Measurements from ENCODE around the gene GPANK1.

The GPANK1 gene

DNA sequence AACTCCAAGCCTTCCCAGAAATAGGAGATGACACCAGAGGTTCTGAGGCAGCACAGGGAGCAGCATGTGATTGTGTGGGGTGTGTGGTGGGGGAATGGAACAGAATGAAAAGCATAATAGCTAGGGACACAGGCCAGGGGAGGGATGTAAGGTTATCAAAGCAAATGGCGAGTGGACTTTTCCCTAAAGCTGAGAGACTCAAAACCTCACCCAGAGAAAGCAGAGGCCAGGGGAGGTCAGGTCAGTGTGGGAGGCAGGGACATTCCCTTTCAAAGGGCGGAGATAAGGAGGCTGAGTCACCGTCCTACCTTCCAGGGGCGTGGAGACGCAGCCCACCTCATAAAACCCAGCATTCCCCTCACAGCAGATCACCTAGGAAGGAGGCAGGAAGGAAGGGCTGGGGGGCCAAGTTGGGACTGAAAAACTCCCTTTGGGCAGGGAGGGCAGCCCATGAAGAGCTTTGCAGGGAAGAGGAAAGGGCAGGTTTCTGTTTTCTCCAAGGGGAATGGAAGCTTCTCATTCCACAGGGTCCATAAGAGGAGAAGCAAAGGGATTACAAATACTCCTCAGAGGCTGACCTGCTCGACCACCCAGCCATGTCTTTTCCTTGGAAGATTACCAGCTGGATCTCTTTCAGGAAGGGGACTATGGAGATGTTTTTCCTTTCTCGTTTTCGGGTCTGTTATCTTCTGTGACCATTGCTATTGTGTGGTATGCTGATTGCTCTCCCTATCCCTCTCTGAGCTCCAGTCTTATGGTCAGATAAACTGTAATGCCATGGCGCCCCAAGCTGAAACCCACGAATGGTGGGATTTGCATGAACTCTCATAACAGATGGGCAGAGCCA is 25.7 kb upstream of the GPANK1 start:
- DNase-seq = no peak

DNA sequence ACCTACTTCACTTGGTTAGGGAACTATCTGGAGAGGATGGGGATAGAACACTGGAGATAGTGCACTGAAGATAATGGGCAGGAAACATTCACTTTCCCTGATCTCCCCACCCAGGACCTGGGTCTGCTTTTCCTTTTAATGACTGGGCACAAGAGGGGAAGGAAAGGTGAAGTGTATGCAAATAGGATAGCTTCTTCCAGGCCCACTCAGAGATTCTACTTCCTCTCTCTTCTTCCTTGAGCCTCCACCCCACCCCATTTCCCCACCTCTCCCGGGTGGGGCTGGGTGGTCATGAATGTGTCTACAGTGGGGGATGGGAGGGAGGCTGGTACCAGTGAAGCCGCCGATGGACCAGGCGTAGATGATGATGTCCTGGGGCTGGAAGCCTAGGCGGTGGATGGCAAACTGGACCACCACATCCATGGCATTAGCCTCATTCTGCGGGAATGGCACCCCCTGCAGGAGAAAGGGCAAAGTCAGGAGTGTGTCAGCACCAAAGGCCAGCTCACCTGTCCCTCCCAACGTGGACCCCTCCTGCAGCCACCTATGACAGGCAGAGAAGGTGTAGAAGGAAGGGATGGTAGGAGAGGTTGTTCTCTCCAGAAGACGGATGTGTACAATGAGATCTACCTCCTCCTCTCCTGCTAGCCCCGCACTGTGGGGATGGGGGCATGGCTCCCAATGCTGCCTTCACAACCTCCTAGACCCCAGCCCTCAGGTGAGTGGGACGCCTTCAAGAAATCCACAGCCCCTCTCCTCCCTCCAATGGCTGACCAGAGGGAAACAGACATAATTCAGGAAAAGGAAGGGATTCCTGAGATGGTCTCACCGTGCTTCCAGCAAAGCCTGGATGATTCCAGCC is 24.7 kb upstream of the GPANK1 start:
- DNase-seq = no peak

DNA sequence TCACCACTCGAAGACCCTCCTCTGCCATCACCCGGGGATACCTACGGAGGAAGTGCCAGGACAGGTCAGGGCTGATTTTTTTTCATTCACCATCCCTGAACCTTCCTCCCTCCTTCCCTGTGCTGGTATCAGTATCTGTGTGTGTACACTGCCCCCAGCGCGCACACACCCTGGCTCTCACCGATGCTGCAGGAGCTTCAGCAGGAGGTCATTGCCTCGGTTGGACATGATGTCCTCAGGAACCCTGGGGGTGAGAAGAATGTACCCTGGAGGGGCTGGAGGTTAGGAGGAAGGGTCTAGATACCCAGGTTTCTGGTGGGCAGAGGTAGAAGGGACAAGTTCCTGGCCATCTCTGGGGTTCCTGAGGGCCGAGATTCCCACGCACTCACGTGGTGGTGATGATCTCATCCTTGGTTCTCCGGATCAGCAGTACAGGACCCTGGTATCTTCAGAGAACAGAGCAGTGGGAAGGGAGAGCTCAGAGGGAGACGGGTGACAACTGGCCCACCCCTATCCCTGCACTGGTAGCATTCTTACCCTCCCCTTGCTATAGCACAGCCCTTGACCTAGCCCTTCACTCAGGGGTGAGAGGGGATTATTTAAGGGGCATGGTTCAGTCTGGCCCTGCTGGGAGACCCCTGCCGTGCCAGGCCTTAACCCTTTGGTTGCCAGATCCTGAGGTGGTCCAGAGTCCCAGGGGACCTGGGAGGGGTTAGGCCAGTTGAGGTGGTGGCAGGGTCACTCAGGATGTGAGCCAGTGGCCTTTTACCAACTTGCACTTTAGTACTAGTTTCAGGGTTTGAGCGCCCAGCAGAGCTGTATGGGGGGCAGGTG is 23.3 kb upstream of the GPANK1 start:
- no peak for DNase-seq

DNA sequence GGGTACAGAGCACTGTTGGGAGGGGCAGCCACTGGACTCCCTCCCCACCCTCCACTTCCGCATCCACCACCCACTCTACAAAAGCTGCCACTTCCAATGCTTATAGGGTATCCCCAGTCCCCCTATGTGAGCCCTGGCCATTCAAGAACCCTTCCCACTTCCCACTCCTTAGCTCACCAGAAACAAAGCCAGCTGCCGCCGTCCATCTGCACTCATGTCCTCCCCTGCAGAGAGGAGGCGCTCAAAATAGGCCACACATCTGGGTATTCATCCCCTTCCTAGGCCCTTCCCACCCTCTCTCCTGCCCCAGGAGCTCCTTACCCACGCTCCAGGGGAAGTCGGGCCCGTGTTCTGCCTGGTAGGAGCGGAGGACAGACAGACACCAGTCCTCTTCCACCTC is 22.5 kb upstream of the GPANK1 start:
- no peak for DNase-seq

DNA sequence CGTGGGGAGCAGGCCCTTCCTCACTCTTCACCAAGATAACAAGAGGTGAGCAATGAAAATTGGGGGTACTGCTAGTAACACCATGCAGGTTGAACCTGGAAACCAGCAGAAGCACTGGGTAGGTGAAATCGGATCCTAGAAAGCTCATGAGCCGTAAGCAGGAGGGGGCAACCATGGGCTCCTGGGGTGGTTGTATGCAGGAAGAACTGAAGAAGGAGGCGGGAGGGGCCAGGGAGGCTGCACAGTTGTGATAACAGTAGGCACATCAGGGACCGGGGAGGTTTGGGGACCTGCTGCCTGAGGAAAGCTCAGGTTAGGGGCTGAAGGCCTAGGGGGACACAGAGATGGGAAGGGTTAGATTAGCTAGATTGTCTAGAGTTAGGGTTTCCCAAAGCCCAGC is 21.7 kb upstream of the GPANK1 start:
- DNase-seq = no peak

DNA sequence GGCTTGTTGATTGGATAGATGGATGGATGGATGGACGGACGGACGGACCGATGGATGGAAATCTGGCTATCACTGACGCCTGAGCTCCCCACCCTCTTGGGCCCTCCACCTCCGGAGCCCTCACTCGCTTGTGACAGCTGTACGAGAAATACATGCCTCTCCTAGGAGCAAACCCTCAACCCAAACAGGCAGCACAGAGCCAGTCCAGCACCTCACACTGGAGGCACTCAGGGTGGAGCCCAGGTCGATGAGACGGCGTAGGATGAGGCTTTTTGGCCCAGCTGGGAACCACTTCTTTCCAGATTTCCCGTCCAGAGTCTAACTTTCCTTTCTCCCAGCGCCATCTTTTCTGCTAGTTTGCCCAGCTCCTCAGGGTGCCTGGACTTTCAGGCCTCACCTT is 18.8 kb upstream of the GPANK1 start:
- DNase-seq = no peak

DNA sequence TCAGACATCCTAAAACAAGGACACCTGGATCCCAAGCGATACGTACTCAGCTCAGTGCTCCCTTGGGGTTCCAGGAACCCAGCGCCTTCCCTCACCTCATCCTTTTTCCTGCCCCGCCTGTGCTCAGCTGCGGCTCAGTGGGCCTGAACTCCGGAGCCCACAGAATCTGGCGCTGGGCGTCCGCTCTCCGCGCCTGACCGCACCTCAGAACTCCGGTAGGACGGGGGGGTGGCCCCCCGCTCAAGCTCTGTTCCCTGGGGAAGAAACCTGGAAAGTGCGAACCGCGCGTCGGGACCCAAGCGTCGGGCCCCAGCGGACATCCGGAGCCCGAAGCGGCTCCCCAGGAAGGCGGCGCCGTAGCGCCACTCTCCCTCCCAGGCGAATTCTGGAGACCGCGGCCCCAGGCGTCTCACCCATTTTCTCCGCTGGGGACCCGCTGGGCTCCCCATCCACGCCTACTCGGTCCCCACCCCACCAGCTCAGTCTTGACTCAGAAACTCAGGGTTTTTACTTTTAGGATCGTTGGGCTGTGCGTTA is 16.4 kb upstream of the GPANK1 start:
- peak; percentile 54 for DNase-seq

DNA sequence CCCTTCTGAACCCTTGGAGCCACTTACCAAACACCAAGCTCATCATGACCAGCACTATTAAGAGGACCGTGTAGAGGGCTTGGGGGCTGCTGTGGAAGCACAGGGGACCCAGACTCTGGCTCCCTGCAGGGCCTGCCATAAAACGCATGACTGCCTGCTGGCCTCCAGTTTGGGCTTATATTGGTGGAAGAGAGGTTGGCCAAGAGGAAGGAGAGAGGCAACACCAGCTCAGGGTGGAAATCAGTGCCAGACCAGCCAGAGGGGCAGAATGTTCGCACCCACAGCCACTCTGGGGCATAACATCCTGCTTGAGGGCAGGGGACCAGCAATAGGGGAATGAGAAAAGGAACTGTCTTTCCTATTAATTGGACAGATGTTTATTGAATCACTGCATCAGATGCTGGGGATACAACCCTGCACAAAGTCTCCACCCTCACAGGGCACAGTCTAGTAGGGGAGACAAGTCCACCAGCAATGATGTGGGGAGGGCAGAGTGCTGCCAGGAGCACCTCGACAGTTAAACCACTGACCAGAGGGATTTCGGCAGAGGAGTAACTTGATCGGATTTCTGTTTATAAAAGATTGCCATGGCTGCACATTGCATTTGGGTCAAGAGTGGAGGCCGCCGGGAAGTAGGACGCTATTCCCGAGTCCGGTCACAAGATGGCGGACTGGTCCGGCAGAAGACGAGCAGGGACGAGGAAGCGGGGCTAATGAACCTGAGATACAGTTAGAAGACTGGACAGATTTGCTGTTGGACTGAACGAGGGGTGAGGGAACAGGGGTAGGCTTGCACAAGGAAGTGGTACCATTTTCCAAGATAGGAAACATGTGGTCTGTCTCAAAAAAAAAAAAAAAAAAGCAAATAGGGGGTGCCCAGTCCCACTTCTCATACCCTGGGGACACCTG is 15.7 kb upstream of the GPANK1 start, which contains the start of gene LY6G5C:
TSS of gene LY6G5C (minus strand) at position 842 of the 909 bp plus-strand sequence. CDS start at position 148, 694 bp downstream.
- DNase-seq = peak; percentile 87

DNA sequence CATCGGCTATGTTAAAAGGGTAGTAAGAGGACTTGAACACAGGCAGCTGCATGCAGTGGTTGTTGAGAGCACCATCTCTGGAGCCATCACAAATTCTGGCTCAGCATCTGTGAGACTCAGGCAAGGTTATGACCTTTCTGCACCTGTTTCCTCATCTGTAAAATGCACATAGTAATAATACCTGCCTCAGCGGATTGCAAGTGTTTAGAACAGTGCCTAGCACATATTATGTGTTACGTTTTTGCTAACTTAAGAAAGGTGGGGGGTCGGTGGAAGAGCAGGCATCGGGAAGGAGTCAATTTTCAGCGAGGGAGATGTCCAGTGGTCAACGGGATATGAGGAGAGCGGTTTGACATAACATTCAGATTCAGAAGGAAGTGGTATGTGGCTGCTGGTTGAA is 13.2 kb upstream of the GPANK1 start:
- no peak for DNase-seq

DNA sequence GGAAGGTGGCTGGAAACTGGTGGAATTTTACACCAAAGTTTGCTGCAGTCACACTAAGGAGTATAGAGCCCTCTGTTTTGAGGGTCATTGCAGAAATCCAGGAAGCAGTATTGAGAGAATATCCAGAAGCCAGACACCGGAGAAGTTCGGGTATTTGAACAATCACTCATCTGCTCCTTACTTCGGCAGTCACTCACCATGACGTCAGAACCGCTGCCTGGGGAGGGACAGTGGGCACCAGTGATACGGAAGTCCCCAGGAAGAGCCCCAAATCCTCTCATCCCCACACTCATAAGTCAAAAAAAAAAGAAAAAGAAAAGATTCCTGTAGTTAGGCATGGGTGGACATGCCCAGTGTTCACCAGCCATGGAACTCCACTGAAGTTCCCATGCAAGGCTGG is 12.1 kb upstream of the GPANK1 start:
- DNase-seq = no peak

DNA sequence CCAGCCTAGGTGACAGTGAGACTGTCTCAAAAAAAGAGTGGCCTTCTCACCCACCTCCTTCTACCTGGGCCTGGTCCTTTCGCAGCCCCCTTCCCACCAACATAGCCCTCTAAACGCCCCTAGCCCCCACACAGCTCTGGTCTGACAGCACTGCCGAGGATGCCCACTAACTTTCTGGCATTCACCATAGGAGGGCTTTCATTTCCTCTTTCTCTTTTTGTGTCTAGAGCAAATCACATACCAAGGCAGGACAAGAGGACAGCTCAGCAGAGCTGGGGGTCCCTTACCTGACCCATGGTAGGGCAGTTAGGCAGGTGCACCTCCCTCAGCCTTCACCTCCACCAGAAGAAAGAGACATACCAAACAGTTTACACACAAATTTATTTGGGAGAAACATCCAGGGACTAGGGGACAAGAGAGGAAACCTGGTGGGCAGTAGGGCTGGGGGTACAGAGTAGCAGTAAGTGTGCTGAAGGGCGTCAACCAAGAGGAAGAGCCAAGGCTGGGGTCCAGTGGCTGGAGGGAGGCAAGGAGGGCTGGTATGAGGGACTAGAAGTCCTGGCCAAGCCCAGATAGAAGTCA is 11.6 kb upstream of the GPANK1 start:
- no peak for DNase-seq

DNA sequence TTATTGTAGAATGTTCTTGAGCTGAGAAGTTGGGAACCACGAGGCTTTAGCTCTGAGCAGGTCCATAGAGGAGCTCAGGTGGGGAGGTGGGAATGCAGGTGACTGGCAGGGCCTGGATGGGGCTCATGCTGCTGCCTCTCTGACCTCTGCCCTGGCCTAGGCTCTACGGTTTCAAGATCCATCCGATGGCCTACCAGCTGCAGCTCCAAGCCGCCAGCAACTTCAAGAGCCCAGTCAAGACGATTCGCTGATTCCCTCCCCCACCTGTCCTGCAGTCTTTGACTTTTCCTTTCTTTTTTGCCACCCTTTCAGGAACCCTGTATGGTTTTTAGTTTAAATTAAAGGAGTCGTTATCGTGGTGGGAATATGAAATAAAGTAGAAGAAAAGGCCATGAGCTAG is 4.9 kb upstream of the GPANK1 start, which contains the start of gene LY6G5B:
TSS of gene LY6G5B (plus strand) at position 301 of the 400 bp plus-strand sequence. CDS start 975 bp downstream, outside the sequence.
- no peak for DNase-seq

DNA sequence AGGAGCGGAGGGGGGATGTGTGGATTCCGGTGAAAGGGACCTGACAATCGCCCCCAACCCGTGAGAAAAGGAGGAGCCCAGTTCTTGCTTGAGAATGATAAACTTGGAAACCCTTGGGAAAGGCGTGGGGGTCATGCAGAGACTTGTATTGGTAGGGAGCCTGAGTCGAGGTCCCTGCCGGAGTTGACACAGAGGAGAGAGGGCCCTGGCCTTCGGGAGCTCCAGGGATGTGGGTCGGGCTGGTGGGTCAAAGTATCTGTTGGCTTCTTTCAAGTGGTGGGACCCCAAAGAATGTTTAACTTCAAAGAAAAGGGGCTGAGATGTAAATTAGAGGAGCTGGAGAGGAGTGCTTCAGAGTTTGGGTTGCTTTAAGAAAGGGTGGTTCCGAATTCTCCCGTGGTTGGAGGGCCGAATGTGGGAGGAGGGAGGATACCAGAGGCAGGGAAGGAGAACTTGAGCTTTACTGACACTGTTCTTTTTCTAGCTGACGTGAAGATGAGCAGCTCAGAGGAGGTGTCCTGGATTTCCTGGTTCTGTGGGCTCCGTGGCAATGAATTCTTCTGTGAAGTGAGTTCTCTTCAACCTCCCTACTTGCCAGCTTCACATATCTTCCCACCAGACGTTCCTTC is 1.7 kb upstream of the GPANK1 start:
- no peak for DNase-seq

DNA sequence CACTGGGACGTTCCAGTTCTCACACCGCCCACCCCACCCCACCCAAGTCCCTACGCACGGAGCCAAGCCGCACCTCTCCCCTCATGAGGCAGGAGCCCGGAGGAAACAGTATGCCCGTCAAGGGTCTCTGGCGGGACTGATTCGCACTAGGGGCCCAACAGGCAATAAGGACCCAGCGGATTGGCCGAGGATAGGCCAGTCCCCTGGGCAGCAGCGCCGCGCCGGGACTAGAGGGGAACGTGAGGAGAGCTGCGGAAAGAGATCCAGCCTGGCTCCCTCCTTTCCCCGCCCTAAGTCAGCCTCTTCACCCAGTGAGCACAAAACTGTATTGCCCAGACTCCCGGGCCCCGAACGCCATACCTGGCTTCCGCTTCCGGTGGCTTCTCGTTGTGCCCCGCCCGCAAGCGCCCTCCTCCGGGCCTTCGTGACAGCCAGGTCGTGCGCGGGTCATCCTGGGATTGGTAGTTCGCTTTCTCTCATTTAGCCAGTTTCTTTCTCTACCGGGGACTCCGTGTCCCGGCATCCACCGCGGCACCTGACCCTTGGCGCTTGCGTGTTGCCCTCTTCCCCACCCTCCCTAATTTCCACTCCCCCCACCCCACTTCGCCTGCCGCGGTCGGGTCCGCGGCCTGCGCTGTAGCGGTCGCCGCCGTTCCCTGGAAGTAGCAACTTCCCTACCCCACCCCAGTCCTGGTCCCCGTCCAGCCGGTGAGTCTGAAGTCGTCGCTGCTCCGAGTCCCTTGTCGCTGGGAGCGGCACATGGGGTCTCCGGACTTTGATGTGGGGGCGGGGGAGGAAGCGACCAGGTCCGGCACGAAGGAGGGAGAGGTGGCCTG is 922 bp upstream of the GPANK1 start, which contains the start of gene CSNK2B:
TSS of gene CSNK2B (plus strand) at position 580 of the 836 bp plus-strand sequence. CDS start 752 bp downstream, outside the sequence.
- DNase-seq = peak; percentile 98

DNA sequence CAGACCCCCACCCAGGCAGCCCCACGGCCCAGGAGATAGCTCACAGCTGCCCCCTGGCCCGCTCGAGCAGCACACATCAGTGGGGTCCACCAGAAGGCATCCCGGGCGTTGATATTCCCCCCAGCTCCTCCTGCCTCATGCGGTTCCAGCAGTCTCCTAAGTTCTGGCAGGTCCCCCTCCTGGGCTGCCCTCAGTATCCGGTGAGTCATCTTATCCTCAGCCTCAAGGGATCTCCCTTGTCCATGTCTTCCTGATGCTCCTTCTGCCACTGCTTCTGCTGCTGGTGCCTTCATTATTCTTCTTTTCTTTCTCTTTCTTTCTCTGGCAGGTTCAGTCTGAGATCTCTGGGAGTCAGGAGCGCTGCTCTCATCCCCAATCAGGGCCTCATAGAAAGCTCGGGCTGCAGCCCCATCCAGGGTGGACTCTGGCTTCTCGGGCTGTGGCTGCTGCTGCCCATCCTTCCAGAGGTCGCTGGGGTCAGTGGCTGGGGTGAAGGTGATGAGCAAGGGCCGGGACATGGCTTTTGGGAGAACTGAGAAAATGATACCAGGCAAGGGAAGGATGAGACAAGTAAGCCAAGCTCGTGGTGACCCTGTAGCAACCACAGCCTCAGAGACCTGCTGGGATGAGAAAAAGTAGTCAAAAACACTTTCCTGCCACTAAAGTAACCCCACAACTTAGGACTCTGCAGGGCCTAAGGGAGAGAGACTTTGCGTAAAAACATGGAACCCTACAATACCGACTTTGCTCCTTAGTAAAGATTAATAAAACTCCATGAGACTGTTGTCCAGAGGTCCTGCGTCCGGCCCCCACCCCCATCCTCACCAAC is 622 bp downstream of the GPANK1 start:
- no peak for DNase-seq

DNA sequence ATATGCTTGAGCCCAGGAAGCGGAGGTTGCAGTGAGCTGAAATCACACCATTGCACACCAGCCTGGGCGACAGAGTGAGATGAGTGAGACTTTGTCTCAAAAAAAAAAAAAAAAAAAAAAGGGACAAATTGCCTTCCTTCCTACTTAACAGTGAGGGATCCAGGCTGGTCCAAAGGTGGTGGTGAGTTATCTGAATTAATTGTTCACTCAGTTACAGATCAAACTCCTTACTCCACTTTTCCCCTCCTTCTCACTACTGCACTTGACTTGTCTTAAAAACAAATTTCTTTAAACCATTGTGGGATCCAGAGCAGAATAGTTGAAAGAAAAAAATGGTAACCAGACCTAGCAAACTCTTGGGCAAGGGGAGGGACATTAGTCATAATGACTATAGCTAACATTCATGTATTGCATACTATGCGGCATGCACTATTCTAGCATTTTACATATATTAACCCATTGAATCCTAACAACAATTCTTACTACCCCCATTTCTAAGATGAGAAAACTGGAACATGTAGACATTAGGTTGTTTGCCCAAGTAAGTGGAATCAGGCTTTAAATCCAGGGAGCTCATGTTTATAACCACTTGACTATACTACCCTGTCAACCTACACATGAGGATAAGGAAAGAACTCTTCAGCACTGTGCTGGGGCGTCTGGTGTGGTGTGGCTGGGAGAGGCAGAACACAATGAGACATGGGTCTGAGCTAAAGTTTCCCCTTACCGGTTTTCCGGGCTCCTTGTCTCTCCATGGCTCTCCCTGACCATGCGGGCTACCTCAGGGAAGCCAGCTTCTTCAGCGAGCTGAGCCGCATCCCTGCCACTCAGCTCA is 1.5 kb downstream of the GPANK1 start:
- DNase-seq = no peak

DNA sequence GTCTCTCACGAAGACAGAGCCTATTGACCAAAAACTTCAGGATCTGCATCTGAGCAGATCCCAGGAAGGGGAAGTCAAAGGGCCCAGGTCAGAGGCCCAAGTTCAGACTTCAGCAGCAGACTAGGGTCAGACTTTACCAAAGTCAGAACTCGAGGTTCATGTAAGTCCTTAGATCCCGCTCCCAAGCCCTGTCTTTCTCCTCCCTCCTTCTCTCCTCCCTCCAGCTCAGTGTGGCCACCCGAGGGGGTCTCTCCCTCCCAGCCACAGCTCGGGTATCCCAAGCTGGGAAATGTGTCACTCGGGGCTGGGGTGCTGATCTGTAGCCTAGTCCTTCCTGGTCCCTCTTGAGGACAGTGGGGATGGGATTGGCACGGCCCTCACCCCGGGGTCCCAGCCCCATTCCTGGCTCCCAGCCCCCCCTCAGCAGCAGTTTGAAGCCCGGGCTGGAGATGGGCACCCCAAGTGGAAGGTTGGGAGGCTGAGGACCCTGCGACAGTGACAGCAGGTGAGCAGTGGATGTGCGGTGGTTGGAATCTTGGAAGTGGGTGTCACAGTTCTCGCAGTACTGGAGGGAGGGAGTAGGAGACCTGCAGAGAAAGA is 2.6 kb downstream of the GPANK1 start:
- no peak for DNase-seq

Measured in right forelimb (tissue), 1 donor.